Colon (tissue), 2 donors: ENCODE results near the gene APBB1.
"Not testable (repeated sequence)": the region's sequence is repeated elsewhere in the genome, so short reads cannot be mapped to it uniquely, and the experiment has no call there.

ENCODE experiments used
- FAIRE-seq: peaks from 2 replicates; lab custom pipeline; 2012; peaks lifted over from hg19 to GRCh38; lab: Jason Lieb, UNC
- donor health status: control.
- donor health status: control.

Gene APBB1

GRCh38 chr11:6417907-6418556, 862 bp downstream of the APBB1 start:
- FAIRE-seq, result no peak

DNA sequence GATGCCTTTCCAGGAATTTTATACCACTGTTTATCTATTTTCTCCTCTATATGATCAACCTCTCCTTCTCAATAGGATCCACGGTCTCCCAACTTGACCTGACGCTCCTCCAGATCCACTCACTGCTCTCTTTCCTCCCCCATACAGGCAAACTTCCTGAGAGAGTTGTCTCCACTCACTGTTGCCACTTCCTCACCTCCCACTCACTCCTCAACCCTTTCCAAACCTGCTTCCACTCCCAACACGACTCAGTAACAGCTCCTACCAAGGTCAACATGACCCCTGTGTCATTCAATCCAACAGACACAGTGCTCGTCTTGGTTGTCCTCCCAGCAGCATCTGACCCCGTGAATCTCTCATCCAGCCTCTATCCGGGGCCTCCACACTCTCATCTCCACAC, 3.1 kb downstream of the APBB1 start:
- FAIRE-seq, result no peak

DNA sequence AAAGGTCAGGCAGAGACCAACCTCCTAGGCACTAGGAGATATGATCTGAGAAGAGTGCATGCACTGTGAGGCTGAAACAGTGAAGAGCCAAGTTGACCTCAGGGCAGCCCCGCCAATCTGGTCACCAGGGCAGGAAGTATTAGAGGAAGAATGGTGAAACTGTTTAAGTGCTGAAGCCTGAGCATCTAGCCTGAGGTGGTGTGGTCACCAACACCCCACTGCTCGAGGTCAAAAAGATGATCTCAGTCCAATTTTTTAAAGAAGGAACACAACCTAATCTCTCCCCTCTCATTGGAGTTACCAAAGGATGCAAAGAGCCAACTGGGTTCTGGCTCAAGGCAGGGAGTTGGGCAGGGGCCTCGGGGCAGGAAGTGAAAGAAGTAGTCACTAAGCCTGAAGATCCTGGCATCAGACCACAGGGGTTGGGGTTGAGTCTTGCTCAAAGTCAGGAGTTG, 4.0 kb downstream of the APBB1 start:
- no peak for FAIRE-seq

DNA sequence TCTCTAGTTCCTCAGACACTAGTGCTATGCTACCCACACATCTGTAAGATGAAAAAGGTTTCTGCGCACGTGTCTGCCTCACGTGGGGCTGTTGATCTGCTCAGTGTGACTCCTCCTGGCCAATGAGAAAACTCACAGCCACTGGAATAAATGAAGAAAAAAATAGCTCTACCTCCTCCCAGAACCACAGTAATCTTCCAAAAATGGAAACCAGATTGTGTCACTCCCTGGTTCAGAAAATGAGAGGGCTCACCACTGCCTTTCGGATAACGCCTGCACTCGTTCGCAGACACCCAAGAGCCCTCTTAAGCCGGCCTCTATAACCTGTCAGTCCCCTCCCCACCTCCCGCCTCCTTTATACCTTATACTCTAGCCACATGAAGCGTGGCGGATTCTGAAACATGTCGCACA, 5.1 kb downstream of the APBB1 start:
- FAIRE-seq, result no peak

GRCh38 chr11:6411594-6412031, 7.3 kb downstream of the APBB1 start:
- no peak for FAIRE-seq

DNA sequence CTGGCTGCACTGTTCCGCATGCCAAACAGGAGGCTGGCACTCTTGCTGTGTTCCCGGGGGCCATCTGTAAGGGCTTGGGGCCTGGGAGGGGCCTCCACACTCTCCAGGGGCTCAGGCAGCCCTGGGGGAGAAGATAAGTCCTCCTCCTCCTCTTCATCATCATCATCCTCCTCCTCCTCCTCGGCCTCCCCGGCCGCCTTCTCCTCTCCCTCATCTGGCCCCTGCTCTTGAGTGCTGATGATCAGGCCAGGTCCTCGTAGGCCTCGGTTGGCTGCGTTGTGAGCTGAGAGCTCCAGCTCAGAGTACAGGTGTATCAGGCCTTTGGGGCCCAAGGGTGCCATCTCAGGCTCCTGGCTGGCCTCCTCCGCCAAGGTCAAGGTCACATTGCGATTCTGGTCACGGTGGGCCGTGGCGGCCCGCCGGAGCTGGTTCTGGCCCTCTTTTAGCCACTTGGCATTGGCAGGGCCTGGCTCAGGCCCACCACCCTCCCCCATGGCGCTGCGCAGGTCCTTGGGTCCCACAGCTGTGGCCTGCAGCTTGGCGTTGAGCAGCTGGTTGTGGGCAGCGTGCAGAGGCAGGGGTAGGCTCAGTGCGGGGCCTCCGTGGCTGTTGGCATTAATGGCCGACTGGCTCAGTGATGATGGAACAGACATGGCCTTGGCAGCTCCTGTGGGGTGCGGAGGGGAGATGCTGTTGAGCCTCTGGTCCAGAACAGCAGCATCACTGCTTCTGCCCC, 8.0 kb downstream of the APBB1 start:
- no peak for FAIRE-seq

DNA sequence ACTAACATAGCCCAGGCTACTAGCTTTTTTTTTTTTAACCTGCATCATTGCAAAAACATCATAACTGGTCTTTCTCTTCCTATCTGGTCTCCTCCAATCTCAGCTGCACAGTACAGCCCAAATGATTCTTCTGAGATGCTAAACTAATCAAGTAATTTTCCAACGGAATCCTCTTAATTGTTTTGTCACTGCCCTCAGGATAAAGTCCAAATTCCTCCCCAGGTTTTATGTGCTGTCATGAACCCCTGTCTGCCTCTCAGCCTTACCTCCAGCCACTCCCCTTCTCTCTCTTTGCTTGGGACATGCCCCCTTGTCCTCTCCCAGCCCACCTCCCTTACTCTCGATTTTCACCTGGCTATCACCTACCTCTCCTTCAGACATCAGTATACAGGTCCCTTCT, 12.5 kb downstream of the APBB1 start:
- FAIRE-seq, result no peak

GRCh38 chr11:6405846-6406245, 13.0 kb downstream of the APBB1 start:
- FAIRE-seq, result no peak

GRCh38 chr11:6405052-6405667, 13.7 kb downstream of the APBB1 start:
- no peak for FAIRE-seq

- FAIRE-seq, result no peak
Observed at GRCh38 chr11:6404342-6405051, 14.4 kb downstream of the APBB1 start.

GRCh38 chr11:6403539-6403938, 15.4 kb downstream of the APBB1 start:
- no peak for FAIRE-seq

DNA sequence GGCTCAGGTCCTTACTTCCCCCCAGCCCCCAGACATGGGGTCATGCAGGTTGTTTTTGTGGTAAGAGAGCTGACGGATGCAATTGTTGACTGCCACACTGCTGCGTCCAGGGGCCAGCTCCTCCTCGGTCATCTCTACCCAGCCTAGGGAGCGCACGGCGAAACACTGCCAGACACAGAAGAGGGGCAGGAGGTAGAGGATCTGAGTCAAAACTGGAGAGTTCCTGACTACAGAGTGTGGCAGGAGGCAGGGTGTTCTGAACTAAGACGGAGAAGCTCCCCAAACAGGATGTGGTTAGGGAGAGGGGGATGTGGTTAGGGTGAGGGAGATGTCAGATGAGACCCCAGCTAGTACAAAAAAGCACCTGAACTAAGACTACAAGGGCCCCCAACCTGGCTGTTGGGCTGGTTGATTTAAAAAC, 16.3 kb downstream of the APBB1 start:
- no peak for FAIRE-seq

DNA sequence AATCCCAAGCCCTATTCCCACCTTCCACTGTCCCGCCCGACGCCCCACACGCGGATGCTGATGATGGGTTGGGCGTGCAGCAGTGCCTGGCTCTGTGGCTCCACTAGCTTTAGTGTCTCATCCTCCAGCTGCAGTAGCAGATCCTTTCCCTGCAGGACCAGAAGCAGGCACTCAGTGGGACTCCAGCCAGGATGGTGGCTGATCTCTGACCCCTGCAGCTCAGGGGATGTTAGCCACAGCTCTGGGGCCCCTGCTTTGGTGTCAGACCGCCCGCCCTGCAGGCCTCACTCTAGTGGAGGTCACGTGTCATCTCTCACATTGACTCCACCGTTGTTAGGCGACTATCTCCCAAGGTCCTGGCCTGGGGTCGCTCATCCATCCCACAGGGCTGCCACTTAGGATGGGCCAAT, 16.8 kb downstream of the APBB1 start:
- no peak for FAIRE-seq

GRCh38 chr11:6401464-6401863, 17.4 kb downstream of the APBB1 start:
- no peak for FAIRE-seq

DNA sequence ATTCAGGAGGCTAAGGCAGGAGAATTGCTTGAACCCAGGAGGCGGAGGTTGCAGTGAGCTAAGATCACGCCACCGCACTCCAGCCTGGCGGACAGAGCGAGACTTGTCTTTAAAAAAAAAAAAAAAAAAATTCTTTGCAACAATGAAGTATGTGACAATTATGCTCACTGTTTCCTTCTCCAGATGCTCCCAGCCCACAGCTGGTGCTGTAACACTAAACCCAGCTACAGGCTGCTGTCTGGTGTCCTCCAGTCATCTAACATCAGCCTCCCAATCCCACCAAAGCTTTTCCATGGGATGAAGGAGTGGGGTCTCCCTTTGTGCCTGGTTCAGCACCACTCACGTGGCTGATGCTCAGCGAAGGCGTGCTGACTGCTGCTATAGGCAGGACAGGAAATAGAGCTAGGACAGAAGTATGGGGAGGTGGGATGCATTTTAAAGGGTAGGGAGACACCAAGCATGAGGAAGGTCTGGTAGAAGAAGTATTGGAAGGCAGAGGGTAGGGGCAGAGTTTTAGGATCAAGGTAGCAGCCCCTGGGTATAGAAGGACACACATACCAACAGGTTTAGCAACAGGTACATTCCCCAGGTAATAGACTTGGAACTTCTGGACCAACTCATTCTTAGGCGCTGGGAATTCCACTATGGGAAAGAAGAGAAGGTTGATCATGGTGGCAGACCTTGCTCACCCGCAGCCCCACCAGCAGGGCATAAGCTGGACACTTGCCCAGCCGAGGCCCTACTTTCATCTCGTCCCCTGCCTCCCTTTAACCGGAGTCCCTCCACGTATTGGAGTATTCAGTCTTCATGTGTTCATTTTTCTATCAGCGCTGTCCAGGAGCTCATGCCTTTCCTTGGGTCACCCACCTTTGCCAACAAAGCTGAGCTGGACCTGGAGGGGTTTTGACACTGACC, 18.2 kb downstream of the APBB1 start:
- FAIRE-seq, result no peak

GRCh38 chr11:6397636-6398035, 21.3 kb downstream of the APBB1 start:
- FAIRE-seq, result no peak

DNA sequence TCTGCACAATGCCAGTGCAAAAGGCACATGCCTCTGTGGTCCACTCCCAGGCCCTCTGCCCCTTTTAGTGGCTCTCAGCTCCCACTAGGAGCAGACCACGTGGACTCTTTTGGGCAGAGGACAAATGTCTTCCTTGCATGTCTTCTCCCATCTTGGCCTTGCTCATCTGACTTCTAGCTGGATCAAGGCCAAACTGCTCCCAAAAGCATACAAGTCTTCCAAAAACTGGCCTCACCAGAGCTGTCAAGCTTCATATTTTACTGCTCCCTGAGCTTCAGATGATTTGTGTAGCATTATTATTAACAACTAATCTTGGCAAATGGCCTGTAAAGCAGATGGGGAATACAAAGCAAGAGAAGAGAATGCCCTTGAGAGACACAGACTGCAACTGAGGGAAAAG, 21.7 kb downstream of the APBB1 start:
- no peak for FAIRE-seq

DNA sequence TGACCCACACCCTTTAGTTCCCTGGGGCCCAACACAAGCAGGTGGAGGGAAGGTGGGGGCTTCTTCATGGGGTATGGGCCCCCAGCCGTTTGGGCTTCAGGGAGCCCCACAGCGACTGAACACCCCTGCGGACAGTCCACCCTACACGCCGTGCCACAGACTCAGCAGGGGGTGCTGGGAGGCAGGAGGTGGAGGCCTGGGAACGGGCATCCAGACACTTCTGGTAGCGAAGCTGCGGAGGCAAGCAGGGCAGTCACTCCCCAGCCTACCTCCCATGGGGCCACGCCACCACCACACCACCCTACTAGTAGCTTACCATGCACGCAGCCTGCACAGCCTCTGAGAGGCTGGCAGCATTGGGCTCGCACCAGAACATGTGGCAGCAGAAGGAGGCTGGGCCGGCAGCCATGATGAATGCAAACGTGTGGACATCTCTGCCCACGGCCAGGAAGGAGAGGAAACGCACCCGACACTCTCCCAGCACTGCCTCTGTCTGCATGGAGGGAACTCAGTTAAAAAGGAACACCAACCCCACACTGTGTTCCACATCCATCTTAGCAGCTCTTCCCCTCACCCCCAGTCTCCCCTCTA, 23.3 kb downstream of the APBB1 start:
- FAIRE-seq, result no peak

- FAIRE-seq, result no peak
Observed at GRCh38 chr11:6393989-6394670, 24.8 kb downstream of the APBB1 start.

DNA sequence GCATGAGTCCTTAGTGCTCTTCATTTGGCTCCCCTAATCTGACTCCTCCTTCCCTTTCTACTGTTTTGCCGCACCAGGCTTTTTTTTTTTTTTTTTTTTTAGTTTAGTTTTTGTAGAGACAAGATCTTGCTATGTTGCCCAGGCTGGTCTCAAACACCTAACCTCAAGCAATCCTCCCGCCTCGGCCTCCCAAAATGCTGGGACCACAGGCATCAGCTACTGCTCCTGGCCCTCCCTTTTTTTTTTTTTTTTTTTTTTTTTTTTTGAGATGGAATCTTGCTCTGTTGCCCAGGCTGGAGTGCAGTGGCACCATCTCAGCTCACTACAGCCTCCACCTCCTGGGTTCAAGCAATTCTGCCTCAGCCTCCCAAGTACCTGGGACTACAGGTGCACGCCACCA, 26.6 kb downstream of the APBB1 start:
- not testable (repeated sequence) for FAIRE-seq
